HCT116 (cell line): ENCODE measurements around the gene HSD17B10.

Experiments used
- CTCF ChIP-seq, 3 experiments: fragments of 200-600 bp in 1 of 3; sonication (generic) in 1 of 3; IDR thresholded peaks in 2 of 3; conservative IDR thresholded peaks in 1 of 3; 2 replicates each; pipeline ENCODE4 v1.5.1; 2012 to 2017; ENCODE audit warnings: low read depth in 2 of 3, low read length in 2 of 3, antibody characterized with exemption in 1 of 3, borderline replicate concordance in 1 of 3, control low read depth in 1 of 3, mild to moderate bottlenecking in 1 of 3, mixed read lengths in 1 of 3, mixed run types in 1 of 3, moderate library complexity in 1 of 3; ENCODE audit not compliant: insufficient read depth in 1 of 3
- EGR1 ChIP-seq: IDR thresholded peaks from 2 replicates; pipeline ENCODE4 v1.6.1; 2012; ENCODE audit warnings: low read depth
- EZH2 ChIP-seq: fragments of 200-600 bp; sonication (generic); IDR thresholded peaks from 2 replicates; pipeline ENCODE4 v1.6.1; 2017; ENCODE audit warnings: antibody characterized with exemption, mixed run types
- EZH2phosphoT487 ChIP-seq: fragments of 200-600 bp; IDR thresholded peaks from 2 replicates; pipeline ENCODE4 v1.6.1; 2018; ENCODE audit warnings: antibody characterized with exemption, borderline replicate concordance
- JUND ChIP-seq: IDR thresholded peaks from 2 replicates; pipeline ENCODE4 v1.6.1; 2012
- SP1 ChIP-seq: IDR thresholded peaks from 2 replicates; pipeline ENCODE4 v1.6.1; 2012; ENCODE audit warnings: low read depth
- YY1 ChIP-seq: IDR thresholded peaks from 2 replicates; pipeline ENCODE4 v1.6.1; 2011; ENCODE audit warnings: low read length, low read depth, moderate library complexity, mild to moderate bottlenecking; ENCODE audit not compliant: insufficient replicate concordance; ENCODE audit errors: extremely low read depth
- TF ChIP-seq, protein P1 (sequence below): IDR thresholded peaks from 2 replicates; pipeline ENCODE4 v1.6.1; 2012; ENCODE audit warnings: low read depth

DNA sequence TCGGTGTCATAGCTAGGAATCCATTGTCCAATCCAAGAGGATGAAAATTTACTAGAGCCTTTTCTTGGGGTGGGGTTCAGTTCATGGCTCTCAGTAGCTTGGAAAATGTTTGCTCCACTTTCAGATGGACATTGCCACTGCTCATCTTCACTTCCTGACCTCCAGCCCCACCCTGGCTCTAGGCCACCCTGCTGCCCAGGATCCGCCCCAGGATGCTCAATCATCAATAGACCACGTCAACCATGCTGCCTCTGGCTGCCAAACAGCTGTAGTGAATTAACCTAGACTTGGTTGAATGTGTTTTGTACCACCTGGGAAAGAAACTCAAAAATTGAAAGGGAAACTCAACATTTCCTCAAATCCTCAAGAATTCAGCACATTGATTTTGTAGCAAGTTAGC lies 37.2 kb upstream of the HSD17B10 start:
- no peak for TF ChIP-seq CTCF (IDR thresholded peaks at IDR 0.05 in 2 of 3, conservative IDR thresholded peaks at IDR 0.05 in 1 of 3; ENCODE audit: borderline replicate concordance in 1 of 3, insufficient read depth in 1 of 3, low read depth in 2 of 3, low read length in 2 of 3)
- TF ChIP-seq EGR1: no peak
- TF ChIP-seq, protein P1, sequence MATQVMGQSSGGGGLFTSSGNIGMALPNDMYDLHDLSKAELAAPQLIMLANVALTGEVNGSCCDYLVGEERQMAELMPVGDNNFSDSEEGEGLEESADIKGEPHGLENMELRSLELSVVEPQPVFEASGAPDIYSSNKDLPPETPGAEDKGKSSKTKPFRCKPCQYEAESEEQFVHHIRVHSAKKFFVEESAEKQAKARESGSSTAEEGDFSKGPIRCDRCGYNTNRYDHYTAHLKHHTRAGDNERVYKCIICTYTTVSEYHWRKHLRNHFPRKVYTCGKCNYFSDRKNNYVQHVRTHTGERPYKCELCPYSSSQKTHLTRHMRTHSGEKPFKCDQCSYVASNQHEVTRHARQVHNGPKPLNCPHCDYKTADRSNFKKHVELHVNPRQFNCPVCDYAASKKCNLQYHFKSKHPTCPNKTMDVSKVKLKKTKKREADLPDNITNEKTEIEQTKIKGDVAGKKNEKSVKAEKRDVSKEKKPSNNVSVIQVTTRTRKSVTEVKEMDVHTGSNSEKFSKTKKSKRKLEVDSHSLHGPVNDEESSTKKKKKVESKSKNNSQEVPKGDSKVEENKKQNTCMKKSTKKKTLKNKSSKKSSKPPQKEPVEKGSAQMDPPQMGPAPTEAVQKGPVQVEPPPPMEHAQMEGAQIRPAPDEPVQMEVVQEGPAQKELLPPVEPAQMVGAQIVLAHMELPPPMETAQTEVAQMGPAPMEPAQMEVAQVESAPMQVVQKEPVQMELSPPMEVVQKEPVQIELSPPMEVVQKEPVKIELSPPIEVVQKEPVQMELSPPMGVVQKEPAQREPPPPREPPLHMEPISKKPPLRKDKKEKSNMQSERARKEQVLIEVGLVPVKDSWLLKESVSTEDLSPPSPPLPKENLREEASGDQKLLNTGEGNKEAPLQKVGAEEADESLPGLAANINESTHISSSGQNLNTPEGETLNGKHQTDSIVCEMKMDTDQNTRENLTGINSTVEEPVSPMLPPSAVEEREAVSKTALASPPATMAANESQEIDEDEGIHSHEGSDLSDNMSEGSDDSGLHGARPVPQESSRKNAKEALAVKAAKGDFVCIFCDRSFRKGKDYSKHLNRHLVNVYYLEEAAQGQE: no peak
- no peak for TF ChIP-seq EZH2
- TF ChIP-seq SP1: no peak
- no peak for TF ChIP-seq YY1
- TF ChIP-seq JUND: no peak
- TF ChIP-seq EZH2phosphoT487: no peak
